GM12801 (cell line): ENCODE results near the gene HMBS.

Experiments used
- TF ChIP-seq, protein P1 (sequence below): IDR thresholded peaks from one replicate; pipeline ENCODE4 v1.5.1; 2011; ENCODE audit warnings: control low read depth; ENCODE audit not compliant: insufficient read length; ENCODE audit errors: extremely low read depth

HMBS gene

DNA sequence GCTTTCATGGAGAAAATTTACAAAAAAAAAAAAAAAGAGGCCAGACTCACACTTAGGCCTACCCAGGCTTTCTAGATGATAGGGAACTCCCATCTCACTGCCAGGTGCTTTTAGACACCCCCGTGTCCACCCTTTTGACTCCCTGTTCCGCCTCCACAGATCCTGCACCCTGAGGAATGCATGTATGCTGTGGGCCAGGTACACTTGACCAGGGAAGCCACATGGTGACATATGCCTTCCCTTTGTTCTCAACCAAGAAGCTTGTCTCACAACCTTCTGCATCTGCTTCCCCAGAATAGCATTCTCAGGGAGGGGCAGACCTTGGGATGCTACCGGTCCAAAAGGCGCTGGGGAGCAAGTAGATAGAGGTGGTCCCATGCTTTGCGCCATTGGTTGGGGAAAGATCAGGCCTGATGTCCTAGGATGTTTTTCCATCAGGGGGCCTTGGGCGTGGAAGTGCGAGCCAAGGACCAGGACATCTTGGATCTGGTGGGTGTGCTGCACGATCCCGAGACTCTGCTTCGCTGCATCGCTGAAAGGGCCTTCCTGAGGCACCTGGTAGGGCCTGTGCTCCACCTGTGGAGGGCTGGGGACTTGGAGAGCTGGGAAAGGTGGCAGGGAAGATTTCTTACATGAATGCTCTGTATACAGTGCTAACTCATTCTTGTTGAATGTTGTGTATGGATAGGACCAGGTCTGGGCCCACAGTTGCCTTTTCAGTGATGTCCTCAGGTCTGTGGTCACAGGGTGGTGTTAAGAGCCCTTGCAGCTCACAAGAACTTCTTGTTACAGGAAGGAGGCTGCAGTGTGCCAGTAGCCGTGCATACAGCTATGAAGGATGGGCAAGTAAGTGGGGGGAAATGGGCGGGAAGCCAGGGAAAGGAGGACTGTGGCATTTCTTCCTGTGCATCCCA is 7.5 kb downstream of the HMBS start:
- TF ChIP-seq, protein P1, sequence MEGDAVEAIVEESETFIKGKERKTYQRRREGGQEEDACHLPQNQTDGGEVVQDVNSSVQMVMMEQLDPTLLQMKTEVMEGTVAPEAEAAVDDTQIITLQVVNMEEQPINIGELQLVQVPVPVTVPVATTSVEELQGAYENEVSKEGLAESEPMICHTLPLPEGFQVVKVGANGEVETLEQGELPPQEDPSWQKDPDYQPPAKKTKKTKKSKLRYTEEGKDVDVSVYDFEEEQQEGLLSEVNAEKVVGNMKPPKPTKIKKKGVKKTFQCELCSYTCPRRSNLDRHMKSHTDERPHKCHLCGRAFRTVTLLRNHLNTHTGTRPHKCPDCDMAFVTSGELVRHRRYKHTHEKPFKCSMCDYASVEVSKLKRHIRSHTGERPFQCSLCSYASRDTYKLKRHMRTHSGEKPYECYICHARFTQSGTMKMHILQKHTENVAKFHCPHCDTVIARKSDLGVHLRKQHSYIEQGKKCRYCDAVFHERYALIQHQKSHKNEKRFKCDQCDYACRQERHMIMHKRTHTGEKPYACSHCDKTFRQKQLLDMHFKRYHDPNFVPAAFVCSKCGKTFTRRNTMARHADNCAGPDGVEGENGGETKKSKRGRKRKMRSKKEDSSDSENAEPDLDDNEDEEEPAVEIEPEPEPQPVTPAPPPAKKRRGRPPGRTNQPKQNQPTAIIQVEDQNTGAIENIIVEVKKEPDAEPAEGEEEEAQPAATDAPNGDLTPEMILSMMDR: no peak

DNA sequence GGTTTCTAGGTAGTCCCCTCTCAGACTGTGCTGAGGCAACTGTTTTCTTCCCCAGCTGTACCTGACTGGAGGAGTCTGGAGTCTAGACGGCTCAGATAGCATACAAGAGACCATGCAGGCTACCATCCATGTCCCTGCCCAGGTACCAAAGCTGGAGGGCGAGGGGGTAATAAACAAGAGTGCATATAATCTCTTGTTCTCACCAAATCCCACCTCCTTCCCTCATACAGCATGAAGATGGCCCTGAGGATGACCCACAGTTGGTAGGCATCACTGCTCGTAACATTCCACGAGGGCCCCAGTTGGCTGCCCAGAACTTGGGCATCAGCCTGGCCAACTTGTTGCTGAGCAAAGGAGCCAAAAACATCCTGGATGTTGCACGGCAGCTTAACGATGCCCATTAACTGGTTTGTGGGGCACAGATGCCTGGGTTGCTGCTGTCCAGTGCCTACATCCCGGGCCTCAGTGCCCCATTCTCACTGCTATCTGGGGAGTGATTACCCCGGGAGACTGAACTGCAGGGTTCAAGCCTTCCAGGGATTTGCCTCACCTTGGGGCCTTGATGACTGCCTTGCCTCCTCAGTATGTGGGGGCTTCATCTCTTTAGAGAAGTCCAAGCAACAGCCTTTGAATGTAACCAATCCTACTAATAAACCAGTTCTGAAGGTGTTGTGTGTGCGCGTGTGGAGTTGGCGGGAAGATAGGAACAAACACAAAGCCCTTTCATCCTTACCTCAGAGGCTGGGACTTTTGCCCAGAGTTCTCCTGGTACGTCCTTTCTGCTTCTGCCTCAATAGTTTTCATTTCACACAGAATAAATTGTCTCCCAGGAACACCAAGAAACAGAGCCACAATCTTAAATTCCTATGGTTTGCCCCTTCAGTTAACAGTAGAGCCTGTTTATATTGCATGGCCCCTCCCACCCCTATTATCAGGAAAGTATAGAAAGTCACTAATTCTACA is 8.5 kb downstream of the HMBS start:
- TF ChIP-seq, protein P1: no peak

DNA sequence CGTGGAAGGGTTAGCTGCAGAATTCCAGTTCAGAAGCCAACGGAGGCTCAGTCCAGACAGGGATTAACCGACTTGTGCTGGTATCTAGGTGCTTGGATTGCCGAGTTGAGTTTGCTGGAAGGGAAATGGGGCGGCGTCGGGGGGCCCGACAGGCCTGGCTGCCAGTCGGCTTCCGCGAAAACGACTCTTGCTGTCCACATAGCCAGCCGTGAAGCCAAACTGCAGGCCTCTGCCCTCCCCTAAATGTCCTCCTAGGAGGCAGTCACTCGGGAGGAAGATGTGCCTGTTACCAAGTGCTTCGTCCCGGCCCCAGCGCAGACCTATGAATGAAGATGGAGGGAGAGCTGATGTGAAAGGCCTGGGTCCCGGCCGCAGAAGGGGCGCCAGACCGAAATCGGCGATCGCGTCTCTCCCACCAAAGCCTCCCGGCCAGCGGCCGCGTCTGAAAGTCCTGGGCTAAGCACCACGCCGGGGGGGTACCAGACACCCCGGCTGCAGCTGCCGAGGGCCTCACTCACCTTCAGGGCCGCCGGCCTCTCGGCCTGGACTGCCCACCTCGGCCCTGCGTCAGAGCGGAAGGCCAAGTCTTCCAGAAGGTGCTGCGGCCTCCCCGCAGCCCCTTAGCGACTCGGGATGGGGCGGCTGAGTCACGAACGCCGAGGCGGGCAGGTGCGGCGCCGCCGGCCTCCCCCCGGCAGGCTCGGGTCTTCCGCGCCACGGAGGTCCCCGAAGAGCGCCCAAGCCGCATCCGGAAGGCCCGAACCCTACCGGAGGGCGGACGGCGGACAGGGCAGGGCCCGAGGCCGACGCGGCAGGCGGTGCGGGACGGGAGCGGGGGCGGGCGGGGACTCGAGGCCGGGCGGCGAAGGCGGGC is 9.5 kb downstream of the HMBS start:
- TF ChIP-seq, protein P1: no peak

DNA sequence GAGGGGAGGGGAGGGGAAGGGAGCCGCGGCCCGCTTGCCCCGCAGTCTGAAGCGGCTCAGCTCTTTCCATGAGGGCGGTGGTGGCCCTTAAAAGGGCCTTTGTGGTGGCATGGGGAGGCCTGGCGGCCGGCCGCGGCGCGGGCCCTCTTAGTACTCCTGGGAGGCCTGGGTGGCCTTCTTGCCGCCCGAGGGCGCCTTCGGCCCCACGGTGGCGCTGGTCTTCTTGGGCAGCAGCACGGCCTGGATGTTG is 10.1 kb downstream of the HMBS start:
- TF ChIP-seq, protein P1: no peak

- TF ChIP-seq, protein P1: no peak
These were observed 10.6 kb downstream of the HMBS start for GRCh38 chr11:119095066-119095880.

GRCh38 chr11:119099711-119100110 is 15.0 kb downstream of the HMBS start:
- TF ChIP-seq, protein P1: no peak
